GM12878 (cell line): ENCODE data around the gene SYNE4. TPM values are rescaled to one million over a fixed set of nuclear protein-coding genes. Genes with fewer than 3 reads are reported as not detected.
A peak's percentile ranks its signal among the peaks of the same experiment; 100 is the strongest.

Source experiments
- BCL11A ChIP-seq: IDR thresholded peaks from 2 replicates; pipeline ENCODE4 v1.6.1; 2011; ENCODE audit warnings: low read depth, low read length
- BHLHE40 ChIP-seq, 2 experiments: fragments of 450-650 bp in 1 of 2; IDR thresholded peaks; 2 replicates each; pipeline ENCODE4 v1.6.1; 2011 to 2017; ENCODE audit warnings: low read depth in 2 of 2, borderline replicate concordance in 1 of 2, improper control_type of control experiment in 1 of 2, low read length in 1 of 2, mild to moderate bottlenecking in 1 of 2
- CREB1 ChIP-seq: IDR thresholded peaks from 2 replicates; pipeline ENCODE4 v1.6.1; 2012; ENCODE audit warnings: low read depth, mild to moderate bottlenecking, inconsistent platforms
- EED ChIP-seq: sonication (generic); IDR thresholded peaks from 2 replicates; pipeline ENCODE4 v1.6.1; 2016; ENCODE audit warnings: antibody characterized with exemption, low read depth
- FOS ChIP-seq: IDR thresholded peaks from 3 replicates; pipeline ENCODE4 v1.6.1; 2011; ENCODE audit warnings: borderline replicate concordance; ENCODE audit not compliant: insufficient read length; ENCODE audit errors: extremely low read depth
- FOXM1 ChIP-seq: IDR thresholded peaks from 2 replicates; pipeline ENCODE4 v1.6.1; 2012; ENCODE audit warnings: low read depth, mild to moderate bottlenecking, inconsistent platforms, low read length, moderate library complexity
- GABPA ChIP-seq: IDR thresholded peaks from 2 replicates; pipeline ENCODE4 v1.6.1; 2014; ENCODE audit warnings: antibody characterized with exemption, low read depth, mild to moderate bottlenecking, inconsistent platforms
- LARP7 ChIP-seq: fragments of 450-650 bp; IDR thresholded peaks from 2 replicates; pipeline ENCODE4 v1.6.1; 2017; ENCODE audit warnings: mild to moderate bottlenecking
- MXI1 ChIP-seq: fragments of 150-350 bp; IDR thresholded peaks from 2 replicates; pipeline ENCODE4 v1.6.1; 2011; ENCODE audit warnings: low read depth, mild to moderate bottlenecking, inconsistent platforms, low read length, improper control_type of control experiment
- MYB ChIP-seq: fragments of 150-350 bp; IDR thresholded peaks from 2 replicates; pipeline ENCODE4 v1.6.1; 2014; ENCODE audit warnings: mild to moderate bottlenecking, low read depth, low read length, borderline replicate concordance
- NKRF ChIP-seq: fragments of 450-650 bp; conservative IDR thresholded peaks from 2 replicates; pipeline ENCODE4 v1.6.1; 2017; ENCODE audit warnings: mild to moderate bottlenecking, moderate library complexity
- NR2C2 ChIP-seq: IDR thresholded peaks from 2 replicates; pipeline ENCODE4 v1.6.1; 2011; ENCODE audit warnings: borderline replicate concordance, low read depth; ENCODE audit not compliant: control insufficient read depth, insufficient read length
- PBX3 ChIP-seq: IDR thresholded peaks from 2 replicates; pipeline ENCODE4 v1.6.1; 2011; ENCODE audit warnings: mild to moderate bottlenecking, low read depth, low read length, moderate library complexity; ENCODE audit not compliant: insufficient replicate concordance
- POLR2A ChIP-seq: IDR thresholded peaks from 2 replicates; pipeline ENCODE4 v1.6.1; 2011; ENCODE audit warnings: low read depth, mild to moderate bottlenecking, low read length
- POLR2AphosphoS2 ChIP-seq: IDR thresholded peaks from 2 replicates; pipeline ENCODE4 v1.6.1; 2011; ENCODE audit warnings: low read depth, mild to moderate bottlenecking, low read length, improper control_type of control experiment, moderate library complexity
- REST ChIP-seq: IDR thresholded peaks from 2 replicates; pipeline ENCODE4 v1.6.1; 2012; ENCODE audit warnings: mild to moderate bottlenecking, low read depth, low read length
- RUNX3 ChIP-seq: IDR thresholded peaks from 2 replicates; pipeline ENCODE4 v1.6.1; 2012; ENCODE audit warnings: low read length, inconsistent platforms
- SIN3A ChIP-seq: IDR thresholded peaks from 2 replicates; pipeline ENCODE4 v1.6.1; 2012; ENCODE audit warnings: low read depth, low read length, improper control_type of control experiment
- TAF1 ChIP-seq: IDR thresholded peaks from 2 replicates; pipeline ENCODE4 v1.6.1; 2011; ENCODE audit warnings: mild to moderate bottlenecking, low read depth, low read length, borderline replicate concordance
- YY1 ChIP-seq: IDR thresholded peaks from 2 replicates; pipeline ENCODE4 v1.6.1; 2011; ENCODE audit warnings: low read depth, mild to moderate bottlenecking, low read length
- polyA plus RNA-seq, 11 experiments: library from polyadenylated mRNA; depleted of rRNA in 4 of 11; unstranded in 6 of 11; stranded (reverse) in 5 of 11; fragments of >200 nt; fragmentation: Nextera tagmentation in 4 of 11; fragmentation: Illumina TruSeq in 1 of 11; extraction: Ambion mirVana in 4 of 11; extraction: Trizol in 1 of 11; gene quantifications; 1 replicate in 1 of 11; 2 replicates in 10 of 11; pipeline versions ENCODE4 v1.2.1 to v1.2.3, GENCODE V29; 2011 to 2016; ENCODE audit warnings: inconsistent platforms in 2 of 11, missing spikeins in 2 of 11, low read depth in 1 of 11
- total RNA-seq, 4 experiments: library from RNA; depleted of rRNA in 3 of 4; stranded (reverse); fragments of >200 nt in 3 of 4; fragmentation: Illumina TruSeq in 1 of 4; extraction: Trizol in 1 of 4; gene quantifications; 2 replicates each; pipeline versions ENCODE4 v1.2.1 to v1.2.3, GENCODE V29; 2013 to 2021
- TF ChIP-seq, protein P1 (sequence below): fragments of 450-650 bp; IDR thresholded peaks from 2 replicates; pipeline ENCODE4 v1.6.1; 2016; ENCODE audit warnings: mild to moderate bottlenecking

SYNE4 gene
- total and polyA plus RNA-seq, 10 of the 15 experiments (the other 5 are each of a cell fraction or from before 2014, with no cell fraction given): 0.35 to 1.2 (median 0.71) TPM

DNA sequence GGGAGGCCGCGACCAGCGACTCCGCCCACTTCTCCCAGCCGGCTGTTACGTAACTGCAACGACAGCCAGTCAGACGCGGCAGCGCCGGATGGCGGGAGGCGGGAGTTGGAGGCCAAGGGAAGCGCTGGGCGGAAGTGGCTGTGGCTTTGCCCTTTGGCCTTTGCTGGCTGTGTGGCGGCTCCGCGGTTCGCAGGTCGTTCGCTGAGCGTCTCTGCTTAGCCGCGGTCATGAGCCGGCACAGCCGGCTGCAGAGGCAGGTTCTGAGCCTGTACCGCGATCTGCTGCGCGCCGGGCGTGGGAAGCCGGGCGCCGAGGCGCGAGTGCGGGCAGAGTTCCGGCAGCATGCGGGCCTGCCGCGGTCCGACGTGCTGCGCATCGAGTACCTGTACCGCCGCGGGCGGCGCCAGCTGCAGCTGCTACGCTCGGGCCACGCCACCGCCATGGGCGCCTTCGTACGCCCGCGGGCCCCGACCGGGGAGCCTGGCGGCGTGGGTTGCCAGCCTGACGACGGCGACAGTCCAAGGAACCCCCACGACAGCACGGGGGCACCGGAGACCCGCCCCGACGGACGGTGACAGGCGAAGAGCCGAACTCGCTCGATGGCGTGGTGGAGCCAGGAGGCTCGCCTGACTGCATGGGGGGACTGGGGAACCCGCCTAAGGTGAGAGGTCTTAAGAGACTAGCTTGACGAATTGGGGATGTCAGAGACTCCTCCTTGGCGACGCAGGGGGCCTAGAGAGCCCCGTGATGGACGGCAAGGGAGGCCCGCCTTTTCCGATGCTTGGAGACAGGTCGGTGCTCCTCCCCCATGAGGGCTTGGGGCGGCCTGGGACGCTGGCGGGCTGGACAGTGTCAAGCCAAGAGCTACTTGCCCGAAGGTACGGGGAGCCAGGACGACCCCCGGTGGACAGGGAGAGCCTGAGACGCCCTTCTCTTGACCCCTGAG, 13.3 kb downstream of the SYNE4 start, which contains the start of gene SDHAF1 (continued):
- peak; percentile 87 for TF ChIP-seq NKRF
- TF ChIP-seq EED: peak; percentile 8; the same call in 1 of the 2 replicates
- TF ChIP-seq SIN3A: peak; percentile 57; the same call in 1 of the 2 replicates
- TF ChIP-seq TAF1: peak; percentile 70; the same call in 1 of the 2 replicates
- peak; percentile 63 for TF ChIP-seq YY1
- peak; percentile 90 for TF ChIP-seq POLR2A
- TF ChIP-seq NR2C2: peak; percentile 71
- TF ChIP-seq, protein P1, sequence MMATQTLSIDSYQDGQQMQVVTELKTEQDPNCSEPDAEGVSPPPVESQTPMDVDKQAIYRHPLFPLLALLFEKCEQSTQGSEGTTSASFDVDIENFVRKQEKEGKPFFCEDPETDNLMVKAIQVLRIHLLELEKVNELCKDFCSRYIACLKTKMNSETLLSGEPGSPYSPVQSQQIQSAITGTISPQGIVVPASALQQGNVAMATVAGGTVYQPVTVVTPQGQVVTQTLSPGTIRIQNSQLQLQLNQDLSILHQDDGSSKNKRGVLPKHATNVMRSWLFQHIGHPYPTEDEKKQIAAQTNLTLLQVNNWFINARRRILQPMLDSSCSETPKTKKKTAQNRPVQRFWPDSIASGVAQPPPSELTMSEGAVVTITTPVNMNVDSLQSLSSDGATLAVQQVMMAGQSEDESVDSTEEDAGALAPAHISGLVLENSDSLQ: peak; percentile 94
- 0 out of 2 replicates have a peak, but pooled peaks have one; percentile 21 for TF ChIP-seq BCL11A
- TF ChIP-seq MYB: no peak
- peak; percentile 74 for TF ChIP-seq MXI1
- TF ChIP-seq LARP7: peak; percentile 96
- peak; percentile 92 for TF ChIP-seq CREB1
- TF ChIP-seq RUNX3: peak; percentile 83
- TF ChIP-seq FOXM1: no peak
- TF ChIP-seq PBX3: peak; percentile 85
- TF ChIP-seq GABPA: peak; percentile 91
- peak in 1 of 2 experiments; percentile 70; a peak in 1 of 4 replicates for TF ChIP-seq BHLHE40 (IDR thresholded peaks at IDR 0.05; ENCODE audit: borderline replicate concordance in 1 of 2, low read depth in 2 of 2, low read length in 1 of 2)
- TF ChIP-seq FOS: no peak
- no peak for TF ChIP-seq POLR2AphosphoS2
- TF ChIP-seq REST: no peak
